GM20431 (cell line): ENCODE results near the gene PANK4.

Experiments
- in situ Hi-C: fragments of 300-500 bp; cut with MseI, MboI; formaldehyde crosslinking; loops from one replicate; pipeline ENCODE4 v1.15.0; 2020; ENCODE audit warnings: low sequenced_read_pairs; ENCODE audit not compliant: unreplicated experiment

Gene PANK4

GRCh38 chr1:2533365-2533764 lies 7.0 kb upstream of the PANK4 start:
- in situ Hi-C loops = loop anchor here (25.0 kb wide), 1 partner anchor 346 kb away; the partner anchor contains the start of gene FAAP20

DNA sequence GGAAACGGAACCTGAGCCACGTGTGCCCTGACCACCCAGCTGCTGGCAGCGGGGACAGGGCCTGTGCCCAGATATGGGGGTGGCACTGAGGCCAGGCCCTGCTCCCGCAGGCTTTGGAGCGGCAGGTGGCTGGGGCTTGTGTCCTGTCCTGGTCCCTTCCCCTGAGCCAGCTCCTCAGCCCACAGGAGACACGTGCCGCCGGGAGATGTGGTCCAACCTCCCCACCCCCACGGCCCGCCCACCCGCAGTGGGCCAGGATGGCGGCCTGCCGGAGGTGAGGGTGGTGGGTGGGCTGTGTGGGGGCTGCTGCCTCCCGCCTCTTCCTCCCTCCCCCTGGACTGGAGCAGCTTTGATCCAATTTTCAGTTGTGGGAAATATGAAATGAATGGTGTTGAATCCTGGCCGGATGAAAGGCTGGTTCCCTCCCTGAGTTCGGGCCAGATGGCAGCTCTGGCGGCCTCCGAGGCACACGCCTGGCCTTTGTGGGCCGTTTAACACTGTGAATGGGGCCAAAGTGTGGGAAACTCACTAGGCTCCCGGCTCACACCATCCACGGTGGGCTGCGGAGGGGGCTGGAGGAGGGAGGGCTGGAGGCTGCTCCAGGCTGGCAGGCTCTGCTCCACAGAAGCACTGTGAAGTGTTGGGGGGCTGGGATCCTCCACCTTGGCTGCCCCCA lies 6.2 kb upstream of the PANK4 start:
- in situ Hi-C loops = loop anchor here (25.0 kb wide), 1 partner anchor 345 kb away; the partner anchor contains the start of gene FAAP20

DNA sequence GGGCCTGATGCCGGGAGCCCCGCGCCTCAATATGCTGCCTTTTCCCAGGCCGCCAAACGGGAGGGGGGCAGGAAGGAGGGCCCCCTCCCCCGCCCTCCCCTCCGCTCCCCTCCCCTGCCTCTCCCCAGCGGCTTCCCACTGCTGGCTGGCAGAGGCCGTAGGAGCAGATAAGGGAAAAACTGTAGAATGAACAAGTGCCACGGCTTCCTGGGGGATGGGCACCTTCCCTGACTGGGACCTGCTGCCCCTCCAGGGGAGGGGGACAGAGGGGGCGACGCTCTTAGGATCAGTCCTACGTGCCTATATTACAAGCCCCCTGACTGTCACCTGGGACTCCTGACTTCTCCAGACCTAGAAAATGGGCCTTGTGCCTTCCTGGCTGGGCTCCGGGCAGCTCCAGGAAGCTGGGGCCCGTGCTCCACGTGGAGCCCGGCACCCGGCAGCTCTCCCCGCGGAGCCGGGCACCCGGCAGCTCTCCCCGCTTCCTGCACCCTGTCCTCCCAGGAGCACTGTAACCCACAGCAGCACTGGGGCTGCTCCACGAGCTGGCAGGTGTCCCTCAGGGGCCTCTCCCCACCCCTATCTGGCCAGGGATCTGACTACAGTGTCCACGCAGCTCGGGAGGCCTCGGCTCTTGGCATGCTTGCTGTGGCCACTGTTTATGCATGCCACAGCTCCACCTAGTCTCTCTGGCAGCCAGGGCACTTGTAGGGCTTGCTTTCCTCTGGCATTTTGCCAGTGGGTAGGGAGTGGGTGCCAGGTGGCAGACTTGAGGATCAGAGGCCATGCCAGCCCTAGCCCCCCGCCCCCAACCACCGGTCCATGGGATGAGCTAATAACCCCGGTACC lies 4.3 kb upstream of the PANK4 start:
- in situ Hi-C loops = loop anchor here (25.0 kb wide), 1 partner anchor 343 kb away; the partner anchor contains the start of gene FAAP20

DNA sequence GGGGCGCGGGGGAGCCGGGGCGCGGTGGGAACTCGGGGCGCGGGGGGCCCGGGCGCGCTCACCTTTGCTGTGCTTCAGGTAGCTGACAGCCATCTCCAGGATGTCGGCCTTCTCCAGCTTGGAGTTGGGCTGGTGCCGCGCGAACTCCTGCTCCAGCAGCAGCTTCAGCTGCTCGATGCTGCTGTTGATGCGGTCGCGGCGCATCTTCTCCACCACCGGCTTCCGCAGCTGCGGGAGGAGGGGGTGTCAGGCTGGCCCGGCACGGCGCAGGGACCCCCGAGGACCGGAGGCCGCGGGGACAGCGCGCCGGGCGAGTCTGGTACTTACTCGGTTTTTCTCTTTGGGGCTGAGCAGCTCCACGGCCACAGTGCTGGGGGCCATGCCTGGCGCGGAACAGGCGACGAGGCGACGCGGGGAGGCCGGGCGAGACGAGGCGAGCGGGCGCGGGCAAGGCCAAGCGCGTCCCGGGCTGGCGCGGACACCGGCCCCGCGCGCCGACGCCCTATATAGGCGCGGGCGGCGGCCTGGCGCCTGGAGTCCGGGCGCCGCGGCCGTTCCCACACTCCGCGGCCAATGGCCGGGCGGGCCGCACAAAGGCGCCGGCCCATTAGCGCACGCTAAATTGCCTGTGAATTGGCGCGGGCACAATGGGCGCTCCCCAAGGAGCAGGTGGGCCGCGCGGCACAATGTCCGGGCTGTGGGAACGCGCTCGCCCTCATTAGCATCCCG lies 3.6 kb upstream of the PANK4 start, which contains the start of gene HES5:
HES5 (minus strand) TSS at position 480 of the 729 bp plus-strand sequence; CDS start at position 381, 99 bp downstream.
- in situ Hi-C loops = loop anchor here (25.0 kb wide), 1 partner anchor 343 kb away; the partner anchor contains the start of gene FAAP20

DNA sequence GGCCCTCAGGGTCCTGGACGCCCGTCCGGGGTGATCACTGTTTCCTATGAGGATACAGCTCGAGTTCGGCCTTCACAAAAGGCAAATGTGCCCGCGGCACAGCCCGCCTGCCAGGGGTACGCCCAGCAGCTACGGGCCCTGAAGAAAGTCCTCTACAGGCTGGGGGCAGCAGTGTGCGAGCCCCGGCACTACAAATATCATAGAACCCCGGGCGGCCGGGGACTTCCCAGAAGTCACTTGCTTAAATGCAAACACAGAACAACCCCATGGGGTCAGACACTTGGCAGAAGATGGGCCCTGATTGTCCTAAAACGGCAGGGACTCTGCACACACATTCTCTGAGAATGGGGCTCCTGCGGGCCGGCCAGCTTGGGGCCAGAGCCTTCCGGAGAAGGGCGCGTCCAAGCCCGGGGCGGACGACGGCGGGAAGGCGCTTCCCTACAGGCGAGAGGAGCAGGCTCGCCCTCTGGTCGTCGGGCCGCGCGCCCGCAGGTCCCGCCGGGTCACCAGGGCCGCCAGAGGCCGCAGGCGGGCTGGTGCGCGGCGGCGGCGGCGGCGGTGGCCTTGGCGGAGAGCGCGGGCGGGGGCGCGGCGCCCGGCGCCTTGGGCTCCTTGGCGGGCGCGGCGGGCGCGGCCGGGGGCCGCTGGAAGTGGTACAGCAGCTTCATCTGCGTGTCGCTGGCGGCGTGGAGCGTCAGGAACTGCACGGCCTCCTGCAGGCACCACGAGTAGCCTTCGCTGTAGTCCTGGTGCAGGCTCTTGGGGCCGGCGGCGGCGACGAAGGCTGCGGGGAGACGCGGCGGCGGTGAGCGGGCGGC lies 2.8 kb upstream of the PANK4 start:
- in situ Hi-C loops = loop anchor here (25.0 kb wide), 1 partner anchor 342 kb away; the partner anchor contains the start of gene FAAP20

DNA sequence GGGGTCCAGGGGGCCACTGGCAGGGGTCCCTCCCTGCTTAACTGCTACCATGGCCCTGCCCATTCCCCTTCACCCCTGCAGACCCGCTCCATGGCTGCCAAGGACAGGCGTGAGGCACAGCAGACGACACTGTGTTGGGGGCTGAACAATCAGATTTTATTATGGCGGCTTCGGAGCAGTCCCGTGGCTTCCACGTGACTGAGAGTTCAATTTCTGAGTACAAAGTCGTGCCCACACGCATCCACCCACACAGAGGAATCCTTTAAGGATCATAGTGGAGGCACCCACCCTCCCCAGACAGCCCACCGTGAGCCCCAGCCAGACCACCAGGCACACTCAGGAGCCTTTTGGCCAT lies 2.2 kb upstream of the PANK4 start:
- in situ Hi-C loops = loop anchor here (25.0 kb wide), 1 partner anchor 341 kb away; the partner anchor contains the start of gene FAAP20

- in situ Hi-C loops = loop anchor here (25.0 kb wide), 1 partner anchor 341 kb away; the partner anchor contains the start of gene FAAP20
Measured at GRCh38 chr1:2528016-2528415, 1.6 kb upstream of the PANK4 start.

DNA sequence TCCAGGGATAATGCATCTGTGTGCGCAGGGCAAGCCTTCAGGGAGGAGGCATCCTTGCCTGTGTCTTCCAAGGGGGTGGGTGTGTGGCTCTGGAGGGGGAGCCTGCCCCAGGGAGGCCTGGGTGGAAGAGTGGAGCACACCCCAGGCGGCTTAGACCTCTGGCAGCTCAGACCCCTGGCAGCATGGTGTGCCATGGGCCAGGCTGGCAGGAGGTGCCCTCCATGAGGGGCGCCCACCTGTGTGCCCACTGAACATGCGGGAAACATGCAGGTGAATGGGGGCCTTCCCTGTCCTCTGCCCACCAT lies 1.1 kb upstream of the PANK4 start:
- in situ Hi-C loops = loop anchor here (25.0 kb wide), 1 partner anchor 340 kb away; the partner anchor contains the start of gene FAAP20

- in situ Hi-C loops = loop anchor here (25.0 kb wide), 1 partner anchor 340 kb away; the partner anchor contains the start of gene FAAP20
Measured at GRCh38 chr1:2526824-2527555, 594 bp upstream of the PANK4 start.

DNA sequence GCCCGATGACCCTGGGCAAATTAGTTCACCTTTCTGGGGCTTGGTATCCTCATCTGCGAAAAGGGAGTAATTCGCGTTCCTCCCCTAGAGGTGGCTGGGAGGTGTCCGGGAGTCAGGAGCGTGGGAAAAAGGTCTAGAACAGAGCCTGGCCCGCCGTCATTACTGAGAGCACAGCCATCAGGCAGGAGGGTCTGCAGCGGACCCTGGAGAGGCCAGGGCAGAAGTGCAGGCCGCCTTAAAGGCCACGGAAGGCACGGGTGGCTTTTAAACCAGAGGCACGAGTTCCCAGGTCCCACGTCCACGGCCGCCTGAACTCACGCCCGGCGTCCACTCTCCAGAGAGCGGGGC lies 850 bp downstream of the PANK4 start:
- in situ Hi-C loops = loop anchor here (25.0 kb wide), 1 partner anchor 338 kb away; the partner anchor contains the start of gene FAAP20

DNA sequence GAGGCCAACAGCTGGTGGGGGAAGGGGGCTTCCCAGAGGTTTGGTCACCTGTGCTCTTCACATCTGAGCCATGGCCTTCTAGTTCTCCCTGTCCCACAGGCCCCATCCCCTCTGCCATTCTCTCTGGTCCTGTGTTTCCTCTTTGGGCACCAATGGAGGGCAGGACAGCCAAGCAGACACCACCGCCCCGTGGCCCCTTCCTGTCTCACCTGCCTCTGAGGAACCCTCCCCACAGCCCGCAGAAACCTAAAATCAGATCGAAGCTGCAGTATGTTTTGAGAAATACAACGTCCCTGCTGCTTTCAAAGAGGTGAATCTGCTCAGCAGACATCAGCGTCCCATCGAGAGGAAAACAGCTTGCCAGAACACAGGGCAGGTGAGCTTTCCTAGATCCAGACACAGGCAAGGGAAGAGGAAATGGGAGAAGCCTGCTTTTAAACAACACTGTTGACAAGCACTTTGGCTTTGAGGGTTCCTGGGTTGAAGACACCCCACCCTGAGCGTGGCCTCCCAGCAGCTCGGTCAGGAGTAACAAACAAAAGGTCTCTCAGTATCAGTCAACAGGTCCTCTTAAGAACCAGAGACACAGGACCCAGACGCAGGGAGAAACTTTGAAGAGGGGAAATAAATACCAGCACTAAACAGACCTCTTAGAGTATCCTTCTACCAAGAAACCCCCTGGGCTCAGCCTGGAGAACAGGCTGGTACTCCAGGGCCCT lies 2.3 kb downstream of the PANK4 start:
- in situ Hi-C loops = no loop called here

GRCh38 chr1:2523191-2523890 lies 3.1 kb downstream of the PANK4 start:
- in situ Hi-C loops = no loop called here

GRCh38 chr1:2522230-2522629 lies 4.2 kb downstream of the PANK4 start:
- in situ Hi-C loops = no loop called here

GRCh38 chr1:2520806-2521205 lies 5.6 kb downstream of the PANK4 start:
- in situ Hi-C loops = no loop called here

GRCh38 chr1:2520206-2520605 lies 6.2 kb downstream of the PANK4 start:
- in situ Hi-C loops = no loop called here

DNA sequence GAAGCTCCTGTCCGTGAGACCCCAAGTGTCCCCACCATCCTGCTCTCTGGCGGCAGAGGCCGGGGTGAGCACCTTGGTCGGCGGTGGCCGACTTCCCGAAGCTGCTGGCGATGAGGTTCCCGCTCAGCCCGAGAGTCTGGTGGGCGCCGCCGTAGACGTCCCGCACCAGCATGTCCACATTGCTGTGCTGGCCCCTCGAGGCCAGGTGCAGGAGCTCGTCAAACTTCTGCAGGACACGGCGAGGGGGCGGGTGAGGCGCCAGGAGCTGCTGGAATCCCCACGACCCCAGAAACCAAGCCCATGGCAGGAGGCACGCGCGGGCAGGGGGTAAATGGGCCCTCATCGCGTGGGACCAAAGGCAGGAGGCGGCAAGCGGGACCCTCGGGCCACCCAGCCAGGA lies 6.7 kb downstream of the PANK4 start:
- in situ Hi-C loops = no loop called here

DNA sequence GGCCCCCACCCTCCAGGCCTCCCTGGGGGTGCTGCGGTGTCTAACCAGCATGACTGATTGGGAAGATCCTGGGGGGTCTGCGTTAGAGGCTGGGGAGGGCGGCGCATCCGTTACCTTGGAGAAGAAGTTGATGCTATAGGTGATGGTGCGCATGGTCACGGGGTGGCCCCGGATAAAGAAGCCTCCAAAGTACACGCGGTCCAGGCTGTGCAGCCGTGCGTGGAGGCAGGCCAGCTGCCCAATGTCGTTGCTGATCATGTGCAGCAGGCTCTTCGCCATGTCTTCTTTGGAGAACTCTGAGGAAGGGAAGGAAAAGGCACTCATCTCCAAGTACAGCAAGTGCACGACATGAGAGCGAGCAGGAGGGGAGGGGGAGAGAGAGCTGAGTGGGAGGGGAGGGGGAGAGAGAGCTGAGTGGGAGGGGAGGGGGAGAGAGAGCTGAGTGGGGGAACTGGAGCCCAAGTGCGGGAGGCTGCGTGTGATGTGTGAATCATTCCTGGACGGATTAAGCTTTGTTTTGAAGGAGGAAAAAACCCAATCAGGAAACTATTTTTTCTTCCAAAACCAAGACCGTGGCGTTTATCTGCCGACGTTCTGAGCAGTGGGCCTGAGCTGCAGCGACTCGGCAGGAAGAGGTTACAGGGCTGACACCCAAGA lies 7.2 kb downstream of the PANK4 start:
- in situ Hi-C loops = no loop called here
